Measurements from ENCODE around the gene AMPD1.

The AMPD1 gene

DNA sequence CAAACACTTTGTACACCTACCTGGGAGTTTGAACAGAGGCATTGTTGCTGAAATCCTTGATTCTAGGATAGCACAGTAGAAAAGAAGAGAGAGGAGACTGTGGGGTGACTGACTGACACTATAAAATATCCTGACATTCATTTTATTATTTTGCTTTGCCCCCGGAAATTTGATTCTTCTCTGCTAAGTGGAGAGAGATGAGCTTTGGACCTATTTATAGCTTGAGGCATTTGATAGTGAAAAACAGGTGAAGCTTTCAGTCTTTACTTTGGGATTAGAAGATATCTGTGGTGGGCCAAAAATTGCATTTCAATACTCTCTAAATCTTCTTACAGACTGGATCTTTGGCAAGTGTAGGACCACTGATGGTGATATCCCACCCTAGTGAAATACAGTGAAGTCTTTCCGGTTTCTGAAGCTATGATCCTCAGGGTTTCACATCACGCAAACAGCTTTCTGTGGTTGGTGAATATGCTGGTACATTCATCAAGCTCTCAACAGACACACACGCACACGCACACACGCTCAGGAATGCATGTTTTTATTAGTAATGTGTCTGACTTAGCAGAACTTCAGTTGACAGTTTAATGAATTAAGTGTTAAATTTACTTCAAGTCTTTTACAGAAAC is at the start of gene AMPD1:
TSS of gene AMPD1 (minus strand) at position 117 of the 629 bp plus-strand sequence. CDS start at position 42, 75 bp downstream.
- H3K9me3 Mint-ChIP-seq = no peaks in the 10 kb centered on the region
- no peak within 1 kb of the TSS for H3K4me3 Mint-ChIP-seq
- peaks cover 11% of the 10 kb centered on the region for H3K27me3 Mint-ChIP-seq
- no peak for DNase-seq
- H3K4me1 Mint-ChIP-seq = no peaks in the 10 kb centered on the region
- H3K36me3 Mint-ChIP-seq = no peaks in the 10 kb centered on the region
- no peak within 1 kb of the TSS for H3K27ac Mint-ChIP-seq
- CTCF ChIA-PET = no interaction called here

DNA sequence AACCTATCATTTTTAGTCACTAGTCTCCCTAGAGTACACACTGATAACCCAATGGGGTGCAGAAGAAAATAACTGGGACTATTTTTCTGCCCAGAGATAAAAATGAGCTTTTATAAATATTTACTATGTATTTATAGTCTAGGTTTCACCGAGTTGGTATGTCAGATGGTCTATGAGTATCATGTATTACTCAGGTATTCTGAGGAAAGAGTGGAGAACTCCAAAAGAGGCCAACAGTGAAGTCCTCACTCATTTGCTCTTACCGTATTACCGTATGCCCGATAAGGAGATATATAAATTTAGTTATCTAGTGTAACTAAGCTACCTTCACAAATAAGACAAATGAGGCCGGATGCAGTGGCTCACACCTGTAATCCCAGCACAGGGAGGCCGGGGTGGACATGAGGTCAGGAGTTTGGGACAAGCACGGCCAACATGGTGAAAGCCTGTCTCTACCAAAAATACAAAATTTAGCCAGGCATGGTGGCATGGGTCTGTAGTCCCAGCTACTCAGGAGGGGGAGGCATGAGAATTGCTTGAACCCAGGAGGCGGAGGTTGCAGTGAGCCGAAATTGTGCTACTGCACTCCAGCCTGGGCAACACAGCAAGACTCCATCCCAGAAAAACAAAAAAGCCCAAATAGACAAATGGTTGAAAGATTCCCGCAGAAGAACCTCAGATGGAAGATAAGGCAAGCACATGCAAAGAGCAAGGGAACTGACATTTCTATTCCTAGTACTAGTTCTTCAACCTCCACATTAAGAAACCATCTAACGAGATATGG is 46.8 kb upstream of the AMPD1 start:
- H3K9me3 Mint-ChIP-seq = no peaks in the 10 kb centered on the region
- H3K36me3 Mint-ChIP-seq = peaks cover 54% of the 10 kb centered on the region
- no peak for DNase-seq
- no peaks in the 10 kb centered on the region for H3K27me3 Mint-ChIP-seq
- H3K27ac Mint-ChIP-seq = no peak overlapping the region
- peaks cover 23% of the 10 kb centered on the region for H3K4me1 Mint-ChIP-seq
- CTCF ChIA-PET = no interaction called here
- no peak overlapping the region for H3K4me3 Mint-ChIP-seq

DNA sequence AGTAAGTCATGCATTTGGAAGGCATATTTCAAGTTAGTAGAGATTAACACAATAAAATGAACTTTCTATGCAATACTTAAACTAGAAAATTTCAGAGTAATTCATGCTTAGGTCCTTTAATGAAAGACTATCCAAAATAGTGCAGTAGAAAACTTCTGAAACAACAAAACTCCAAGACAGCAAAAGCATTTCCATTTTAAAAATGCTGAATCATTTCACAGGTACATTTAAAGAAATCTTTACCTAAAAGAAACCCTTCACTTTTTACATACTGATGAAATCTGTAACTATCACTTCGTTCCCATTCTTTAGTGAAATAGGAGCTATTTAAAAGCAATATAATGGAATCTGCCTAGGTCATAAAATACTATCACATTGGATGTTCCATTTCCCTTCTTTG is 45.0 kb upstream of the AMPD1 start:
- no peak overlapping the region for H3K27ac Mint-ChIP-seq
- H3K9me3 Mint-ChIP-seq = no peaks in the 10 kb centered on the region
- peaks cover 8% of the 10 kb centered on the region for H3K4me1 Mint-ChIP-seq
- H3K27me3 Mint-ChIP-seq = no peaks in the 10 kb centered on the region
- peaks cover 52% of the 10 kb centered on the region for H3K36me3 Mint-ChIP-seq
- no peak for DNase-seq
- CTCF ChIA-PET = no interaction called here
- H3K4me3 Mint-ChIP-seq = no peak overlapping the region

DNA sequence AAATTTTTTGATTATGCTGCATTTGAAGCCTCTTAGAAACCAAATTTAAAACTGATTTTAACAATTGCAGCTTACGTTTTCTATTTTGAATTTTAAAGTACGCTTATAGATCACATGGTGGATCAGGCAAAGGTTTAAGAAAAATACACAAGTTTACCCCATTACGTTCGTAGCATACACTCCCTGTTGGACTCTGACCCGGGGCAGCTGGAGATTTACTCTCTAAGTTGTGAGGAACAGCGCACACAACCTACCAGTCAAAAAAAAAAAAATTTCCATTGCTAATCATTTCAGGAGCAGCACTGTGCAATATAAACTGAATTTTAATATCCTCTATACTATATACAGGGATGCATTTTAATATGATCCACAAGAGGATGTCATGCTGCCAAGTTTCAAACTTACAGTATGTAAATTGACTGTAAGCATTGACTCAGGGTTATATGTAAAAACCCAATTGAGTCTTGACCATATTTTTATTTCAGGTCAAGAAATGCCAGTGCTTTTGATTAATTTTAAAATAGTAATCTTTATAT is 42.0 kb upstream of the AMPD1 start:
- Mint-ChIP-seq H3K9me3 (no peaks in the 10 kb centered on the region), H3K4me1 (peaks cover 7% of the 10 kb centered on the region), H3K27ac (no peak overlapping the region), H3K27me3 (no peaks in the 10 kb centered on the region), H3K4me3 (no peak overlapping the region), H3K36me3 (peaks cover 60% of the 10 kb centered on the region)
- no peak for DNase-seq
- CTCF ChIA-PET = interaction anchor here (0.7 kb wide), 1 partner anchor 20 kb away, joined by 3 read pairs; no protein-coding TSS in a partner anchor

DNA sequence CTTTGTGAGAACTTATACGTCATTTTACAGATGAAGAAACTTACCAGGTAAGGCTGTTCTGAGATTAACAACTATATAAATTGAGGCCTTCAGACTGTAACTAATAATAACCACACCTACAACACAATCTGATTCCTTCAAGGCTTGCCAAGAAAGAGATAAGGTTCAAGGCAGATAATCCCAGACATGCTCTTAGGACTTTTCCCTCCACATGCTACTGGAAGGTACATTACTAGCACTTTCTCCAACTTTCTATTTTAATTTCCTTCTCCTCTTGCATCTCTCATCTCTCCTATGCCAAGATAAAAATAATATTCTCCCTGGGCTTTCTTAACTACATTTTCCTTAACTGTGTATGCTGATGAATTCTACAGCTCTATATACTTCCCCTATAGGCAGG is 40.1 kb upstream of the AMPD1 start:
- CTCF ChIA-PET = no interaction called here
- Mint-ChIP-seq H3K27ac (no peak overlapping the region), H3K4me1 (no peaks in the 10 kb centered on the region), H3K36me3 (peaks cover 65% of the 10 kb centered on the region), H3K9me3 (no peaks in the 10 kb centered on the region), H3K4me3 (no peak overlapping the region), H3K27me3 (no peaks in the 10 kb centered on the region)
- no peak for DNase-seq

DNA sequence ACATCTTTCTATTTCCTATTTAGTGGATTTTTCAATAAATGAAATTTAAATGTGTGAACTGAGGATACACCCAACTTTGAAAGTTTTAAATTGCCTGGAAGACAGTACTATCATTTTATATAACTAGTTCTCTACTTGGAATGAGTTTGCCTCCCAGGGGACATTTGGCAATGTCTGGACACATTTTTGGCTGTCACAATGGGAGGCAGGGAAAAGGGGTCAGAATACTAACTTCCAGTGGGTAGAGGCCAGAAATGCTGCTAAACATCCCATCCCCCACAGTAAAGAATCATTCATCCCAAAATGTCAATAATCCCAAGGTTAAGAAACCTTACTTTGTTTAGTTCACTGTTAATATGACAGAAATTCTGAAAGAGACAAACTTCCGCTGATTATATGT is 34.4 kb upstream of the AMPD1 start:
- peaks cover 76% of the 10 kb centered on the region for H3K36me3 Mint-ChIP-seq
- no peak overlapping the region for H3K4me3 Mint-ChIP-seq
- H3K4me1 Mint-ChIP-seq = no peaks in the 10 kb centered on the region
- no peak overlapping the region for H3K27ac Mint-ChIP-seq
- no peak for DNase-seq
- CTCF ChIA-PET = no interaction called here
- no peaks in the 10 kb centered on the region for H3K27me3 Mint-ChIP-seq
- H3K9me3 Mint-ChIP-seq = no peaks in the 10 kb centered on the region

DNA sequence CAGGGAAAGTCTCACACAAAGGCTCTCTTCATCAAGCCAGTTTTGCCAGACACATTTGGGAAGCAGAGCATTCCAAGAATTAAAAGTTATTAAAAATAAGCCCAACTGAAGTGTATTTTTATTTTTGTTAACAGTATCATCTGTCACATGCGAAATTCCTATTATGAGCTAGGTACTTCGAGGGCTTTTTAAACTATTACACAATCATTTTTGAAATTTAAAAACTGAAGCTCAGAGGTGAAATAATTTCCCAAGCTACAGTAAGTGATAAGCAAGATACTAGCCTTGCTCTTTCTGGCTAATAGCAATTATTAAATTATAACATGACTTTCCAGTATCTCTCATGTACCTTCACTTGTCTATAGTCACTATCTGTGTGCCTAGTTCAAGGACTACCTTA is 33.2 kb upstream of the AMPD1 start:
- DNase-seq = no peak
- Mint-ChIP-seq H3K27me3 (no peaks in the 10 kb centered on the region), H3K36me3 (peaks cover 74% of the 10 kb centered on the region), H3K4me1 (no peaks in the 10 kb centered on the region), H3K4me3 (no peak overlapping the region), H3K9me3 (no peaks in the 10 kb centered on the region), H3K27ac (no peak overlapping the region)
- CTCF ChIA-PET = no interaction called here

DNA sequence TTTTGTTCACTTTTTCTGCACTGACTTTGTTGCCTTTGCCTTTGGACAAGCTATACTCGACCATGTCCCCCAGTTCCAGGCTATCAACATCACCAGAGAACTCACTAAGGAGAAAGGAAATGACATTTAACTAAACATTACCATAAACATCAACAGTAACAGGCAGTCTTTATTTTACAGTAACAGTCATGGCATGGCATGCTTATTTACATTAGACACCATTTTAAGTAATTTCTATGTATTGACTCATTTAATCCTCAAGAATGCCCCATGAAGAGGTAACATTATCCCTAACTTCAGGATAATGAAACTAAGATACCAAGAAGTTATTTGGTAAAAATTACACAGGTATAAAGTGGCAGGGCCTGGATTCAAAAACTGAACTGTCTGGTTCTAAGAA is 29.9 kb upstream of the AMPD1 start:
- H3K27ac Mint-ChIP-seq = no peak overlapping the region
- H3K4me1 Mint-ChIP-seq = no peaks in the 10 kb centered on the region
- CTCF ChIA-PET = no interaction called here
- no peaks in the 10 kb centered on the region for H3K9me3 Mint-ChIP-seq
- no peak overlapping the region for H3K4me3 Mint-ChIP-seq
- H3K36me3 Mint-ChIP-seq = peaks cover 72% of the 10 kb centered on the region
- no peaks in the 10 kb centered on the region for H3K27me3 Mint-ChIP-seq
- no peak for DNase-seq

DNA sequence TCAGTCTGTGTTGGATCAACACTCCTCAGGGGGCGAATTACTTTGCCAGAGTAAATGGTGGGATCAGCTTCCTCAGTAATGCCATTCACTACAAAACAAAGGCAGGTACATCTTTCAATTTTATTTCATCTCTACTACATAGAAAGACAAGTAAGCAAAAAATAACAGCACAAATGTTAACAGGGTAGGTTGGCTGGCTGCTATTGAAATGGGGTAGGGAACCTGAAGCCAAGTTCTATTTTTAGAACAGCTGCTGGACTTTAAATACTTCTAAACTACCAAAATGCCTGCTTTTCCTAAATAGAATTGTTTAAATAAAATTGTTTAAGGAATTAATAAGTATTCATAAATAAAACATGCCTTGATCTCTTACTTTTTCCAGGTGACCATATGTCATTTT is 28.6 kb upstream of the AMPD1 start:
- Mint-ChIP-seq H3K9me3 (no peaks in the 10 kb centered on the region), H3K4me1 (no peaks in the 10 kb centered on the region), H3K36me3 (peaks cover 75% of the 10 kb centered on the region), H3K27ac (no peak overlapping the region), H3K27me3 (no peaks in the 10 kb centered on the region), H3K4me3 (no peak overlapping the region)
- no peak for DNase-seq
- CTCF ChIA-PET = no interaction called here

DNA sequence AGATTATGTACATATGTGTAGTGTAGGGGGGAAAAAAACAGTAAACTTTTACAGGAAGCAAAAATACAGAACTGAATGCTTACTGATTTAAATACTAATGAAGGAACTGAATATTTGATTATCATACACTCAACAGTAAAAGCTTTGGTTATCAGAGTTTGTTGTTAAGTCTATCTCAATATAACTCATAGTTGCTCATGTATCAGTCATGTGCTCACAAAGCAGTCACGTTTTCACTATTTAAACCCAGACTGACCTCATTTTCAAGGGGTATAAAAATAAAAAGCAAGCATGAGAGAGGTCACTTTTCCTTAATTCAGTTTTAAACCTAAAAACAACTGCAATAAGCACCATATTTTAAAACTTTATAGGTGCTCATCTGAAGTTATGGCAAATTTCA is 28.1 kb upstream of the AMPD1 start:
- no peak overlapping the region for H3K27ac Mint-ChIP-seq
- H3K27me3 Mint-ChIP-seq = no peaks in the 10 kb centered on the region
- H3K4me1 Mint-ChIP-seq = no peaks in the 10 kb centered on the region
- peaks cover 78% of the 10 kb centered on the region for H3K36me3 Mint-ChIP-seq
- CTCF ChIA-PET = no interaction called here
- H3K4me3 Mint-ChIP-seq = no peak overlapping the region
- no peaks in the 10 kb centered on the region for H3K9me3 Mint-ChIP-seq
- DNase-seq = no peak

DNA sequence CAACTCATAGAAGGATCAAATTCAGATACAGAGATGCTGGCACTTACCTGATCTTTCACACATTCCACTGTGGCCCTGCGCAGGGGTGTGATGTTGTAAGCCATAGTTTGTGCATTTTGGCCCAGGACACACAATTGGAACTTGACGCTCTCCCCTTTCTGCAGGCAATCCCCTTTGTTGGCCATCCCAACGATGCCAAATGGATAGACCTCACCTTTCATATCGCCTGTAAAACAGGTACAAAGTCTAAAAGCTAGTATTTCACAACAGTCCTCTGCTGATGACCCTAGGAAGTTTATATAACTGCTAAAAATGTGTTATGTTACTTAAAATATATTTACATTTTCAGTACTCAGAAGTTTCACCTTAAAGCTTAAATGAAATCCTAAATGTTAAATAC is 25.1 kb upstream of the AMPD1 start:
- Mint-ChIP-seq H3K4me3 (no peak overlapping the region), H3K27ac (no peak overlapping the region), H3K9me3 (no peaks in the 10 kb centered on the region), H3K27me3 (no peaks in the 10 kb centered on the region), H3K4me1 (peaks cover 14% of the 10 kb centered on the region), H3K36me3 (peaks cover 73% of the 10 kb centered on the region)
- DNase-seq = no peak
- CTCF ChIA-PET = no interaction called here

DNA sequence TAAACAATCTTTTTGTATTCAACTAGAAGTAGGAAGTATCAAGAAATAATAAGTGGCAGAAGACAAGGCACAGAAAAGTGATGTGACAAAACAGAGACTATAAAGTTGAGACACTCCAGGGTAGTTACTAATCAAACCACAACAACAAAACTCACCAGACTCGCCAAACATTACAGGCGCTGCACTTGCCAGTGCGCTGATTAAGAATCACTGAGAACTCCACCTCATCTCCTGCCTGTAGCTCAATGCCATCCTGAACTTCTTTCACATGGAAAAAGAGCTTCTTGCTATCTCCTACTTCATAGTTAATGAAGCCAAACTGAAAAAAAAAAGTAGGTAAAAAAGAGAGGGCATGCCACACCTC is 24.1 kb upstream of the AMPD1 start:
- peak overlapping the region; percentile 19 for H3K27ac Mint-ChIP-seq
- peaks cover 65% of the 10 kb centered on the region for H3K36me3 Mint-ChIP-seq
- CTCF ChIA-PET = interaction anchor here (0.9 kb wide), 1 partner anchor 372 kb away, joined by 3 read pairs; no protein-coding TSS in a partner anchor
- H3K9me3 Mint-ChIP-seq = no peaks in the 10 kb centered on the region
- DNase-seq = no peak
- no peak overlapping the region for H3K4me3 Mint-ChIP-seq
- H3K27me3 Mint-ChIP-seq = no peaks in the 10 kb centered on the region
- H3K4me1 Mint-ChIP-seq = peaks cover 16% of the 10 kb centered on the region

DNA sequence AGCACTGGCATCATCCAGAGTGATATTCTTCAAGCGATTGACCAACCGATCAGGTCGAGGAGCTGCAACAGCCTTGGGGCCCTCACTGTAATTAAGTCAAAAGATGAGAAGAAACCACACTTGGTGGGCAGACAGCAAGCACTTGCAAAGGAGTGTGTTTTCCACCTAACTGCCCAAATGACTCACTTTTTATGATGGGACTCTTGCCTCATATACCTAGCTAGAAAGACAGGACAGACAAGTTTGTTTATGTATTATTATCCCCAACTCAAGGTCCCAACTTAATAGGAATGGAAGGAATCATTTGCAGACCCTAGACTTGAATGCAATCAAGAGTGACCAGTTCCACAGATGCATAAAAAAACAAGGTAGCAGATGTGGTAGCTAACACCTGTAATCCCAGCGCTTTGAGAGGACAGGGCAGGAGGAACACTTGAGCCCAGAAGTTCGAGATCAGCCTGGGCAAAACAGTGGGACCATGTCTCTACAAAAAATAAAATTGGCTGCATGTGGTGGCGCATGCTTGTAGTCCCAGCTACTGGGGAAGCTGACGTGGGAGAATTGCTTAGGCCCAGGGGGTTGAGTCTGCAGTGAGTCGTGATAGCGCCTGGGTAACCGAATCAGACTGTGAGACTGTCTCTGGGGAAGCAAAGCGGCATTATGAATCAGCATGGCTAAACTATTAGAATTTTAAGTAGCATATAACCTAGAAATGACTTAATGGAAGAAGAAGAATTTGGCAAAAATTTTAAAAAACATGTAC is 23.5 kb upstream of the AMPD1 start:
- Mint-ChIP-seq H3K27me3 (no peaks in the 10 kb centered on the region), H3K4me3 (no peak overlapping the region), H3K4me1 (peaks cover 21% of the 10 kb centered on the region), H3K9me3 (no peaks in the 10 kb centered on the region), H3K36me3 (peaks cover 67% of the 10 kb centered on the region), H3K27ac (peak overlapping the region; percentile 19)
- DNase-seq = no peak
- CTCF ChIA-PET = interaction anchor here (0.9 kb wide), 1 partner anchor 372 kb away, joined by 3 read pairs; no protein-coding TSS in a partner anchor

DNA sequence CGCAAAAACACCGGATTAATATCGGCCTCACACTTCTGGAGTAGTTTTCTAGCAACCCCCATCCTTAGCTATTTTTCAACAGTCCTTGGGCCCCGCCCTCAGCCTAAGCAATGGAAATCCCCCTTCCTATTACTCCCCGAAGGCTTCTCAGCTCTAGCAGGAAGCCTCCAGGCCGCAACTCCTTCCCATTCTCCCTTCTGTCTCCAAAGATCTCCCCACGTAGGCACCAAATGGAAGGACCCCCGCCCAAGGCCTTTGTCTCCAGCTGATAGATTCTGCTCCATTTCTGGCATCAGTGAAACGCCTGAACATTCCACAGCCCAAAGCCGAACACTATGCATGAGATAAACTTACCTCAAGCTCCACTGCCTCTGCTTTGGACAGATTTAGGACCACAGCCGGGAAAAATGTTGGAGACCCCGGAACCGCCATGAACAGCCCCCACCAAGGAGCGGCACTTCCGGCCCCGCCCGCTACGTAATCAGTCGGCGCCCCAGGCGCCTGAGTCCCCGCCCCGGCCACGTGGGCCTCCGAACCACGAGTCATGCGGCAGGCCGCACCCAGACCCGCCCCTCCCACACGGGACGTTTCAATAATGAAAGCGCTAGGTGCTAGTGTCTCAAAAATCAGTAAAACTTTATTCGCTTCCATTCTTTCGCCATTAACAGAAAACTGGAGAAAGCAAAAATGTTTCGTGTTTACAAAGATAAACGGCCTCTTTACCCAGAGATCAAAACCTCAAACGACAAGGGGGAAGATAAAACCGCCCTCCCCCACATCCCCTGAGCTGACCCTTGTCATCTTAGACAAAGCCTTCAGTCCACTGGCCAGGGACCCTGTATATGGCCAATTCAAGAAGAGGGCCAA is 21.2 kb upstream of the AMPD1 start, which contains the start of gene NRAS:
TSS of gene NRAS (minus strand) at position 468 of the 867 bp plus-strand sequence. CDS start 611 bp downstream, outside the sequence.
- DNase-seq = peak; percentile 97
- H3K27me3 Mint-ChIP-seq = no peaks in the 10 kb centered on the region
- peak within 1 kb of the TSS; percentile 99 for H3K4me3 Mint-ChIP-seq
- H3K27ac Mint-ChIP-seq = peak within 1 kb of the TSS; percentile 99
- H3K9me3 Mint-ChIP-seq = no peaks in the 10 kb centered on the region
- CTCF ChIA-PET = interaction anchor here (0.8 to 1.6 kb wide), 5 partner anchors 45 to 738 kb away, joined by 3 to 6 read pairs (median 4); partner anchors contain the start of genes DENND2C, OLFML3 and SIKE1
- peaks cover 24% of the 10 kb centered on the region for H3K4me1 Mint-ChIP-seq
- peaks cover 69% of the 10 kb centered on the region for H3K36me3 Mint-ChIP-seq

Data from activated naive CD4-positive, alpha-beta T cell treated with anti-CD3 and anti-CD28 coated beads, Interleukin-2, amount 10 ng/mL, durations not matched to agents 7 days and 5 days (primary cell).